ENCODE results near the gene PPP2R2B. TPM values are rescaled to one million over a fixed set of nuclear protein-coding genes. Genes with fewer than 3 reads are reported as not detected.
A peak's percentile ranks its signal among the peaks of the same experiment; 100 is the strongest.

The PPP2R2B gene
- total and polyA plus RNA-seq, 2 of the 4 experiments (the other 2 are of a cell fraction): not detected

- intact Hi-C loops (cut with micrococcal nuclease) (no loop called here), dilution Hi-C loops (cut with HindIII; ENCODE audit: low sequenced_read_pairs, unreplicated experiment) (no loop called here), in situ Hi-C loops (cut with MboI; ENCODE audit: low sequenced_read_pairs) (no loop called here)
- Histone ChIP-seq H2AK9ac (replicated peaks; ENCODE audit: low read depth, low read length, poor library complexity) (no peak overlapping the region), H4K91ac (ENCODE audit: insufficient read depth, low read depth, low read length) (no peak overlapping the region), H3K27me3 (ENCODE audit: control insufficient read depth, insufficient read depth, low read length) (no peaks in the 10 kb centered on the region), H2AFZ (replicated peaks; ENCODE audit: low read length, poor library complexity) (no peak overlapping the region), H2BK120ac (ENCODE audit: low read depth, low read length) (0 out of 2 replicates have a peak overlapping the region, but pooled peaks have one; percentile 35), H3K27ac (ENCODE audit: insufficient read depth, low read length) (no peak overlapping the region), H3K4me2 (ENCODE audit: low read depth, low read length) (peak overlapping the region; percentile 45; the same call in 1 of the 2 replicates), H3K4me1 (ENCODE audit: control insufficient read depth, insufficient read depth, low read length) (no peaks in the 10 kb centered on the region), H2BK5ac (ENCODE audit: low read depth, low read length, poor library complexity, severe bottlenecking) (no peak overlapping the region), H3K23ac (ENCODE audit: low read depth, low read length) (no peak overlapping the region), H3K9me3 (ENCODE audit: control insufficient read depth, insufficient read depth, low read length) (peaks cover 5% of the 10 kb centered on the region; the same call in 1 of the 2 replicates), H3K4ac (ENCODE audit: low read depth, low read length) (no peak overlapping the region), H3K79me1 (ENCODE audit: low read depth in 1 of 2, low read length in 2 of 2) (no peaks in the 10 kb centered on the region), H2AK5ac (ENCODE audit: low read depth, low read length) (no peak overlapping the region), H4K20me1 (ENCODE audit: insufficient read depth, low read length) (no peaks in the 10 kb centered on the region), H4K8ac (ENCODE audit: low read depth in 2 of 2, low read length in 2 of 2) (peak overlapping the region in 1 of 2 experiments; percentile 47; a peak in 1 of 4 replicates), H4K5ac (ENCODE audit: low read depth, low read length) (no peak overlapping the region), H3K14ac (replicated peaks; ENCODE audit: low read depth, low read length) (no peak overlapping the region), H3K36me3 (ENCODE audit: control insufficient read depth, insufficient read depth, low read length) (no peaks in the 10 kb centered on the region), H3K9me1 (ENCODE audit: insufficient read depth, low read length) (no peaks in the 10 kb centered on the region), H2BK20ac (ENCODE audit: low read depth, low read length) (no peak overlapping the region), H2BK15ac (ENCODE audit: low read depth, low read length) (no peak overlapping the region), H3K18ac (ENCODE audit: low read depth, low read length) (peak overlapping the region; percentile 59; the same call in 1 of the 2 replicates), H3K4me3 (ENCODE audit: insufficient read depth, low read depth, low read length) (no peak overlapping the region), H3K9ac (ENCODE audit: low read depth, low read length) (no peak overlapping the region), H3K56ac (ENCODE audit: extremely low read depth, insufficient read depth, low read length) (no peak overlapping the region)
- ATAC-seq (ENCODE audit: low read depth) (peak; percentile 75), DNase-seq (peak; percentile 87)
- BruUV-seq (replicated peaks): no TSS peak
- ChIA-PET POLR2A (ENCODE audit: unreplicated experiment) (no interaction called here), CTCF (interaction anchor here (0.5 to 0.8 kb wide), 2 partner anchors 10 to 14 kb away, joined by 5 read pairs; no protein-coding TSS in a partner anchor)
- WGBS, 2 experiments (ENCODE audit: extremely low coverage in 2 of 2, insufficient read length in 1 of 2): no CpG with 5 or more reads among the region's 5 CpGs
- TF ChIP-seq RFX5 (IDR thresholded peaks at IDR 0.05; ENCODE audit: low read depth, low read length): no peak
- TF ChIP-seq NFE2L2 (IDR thresholded peaks at IDR 0.05; ENCODE audit: low read depth, low read length): peak; percentile 52; the same call in 1 of the 2 replicates
- no peak for TF ChIP-seq CHD1 (IDR thresholded peaks at IDR 0.05; ENCODE audit: low read depth, low read length)
- no peak for TF ChIP-seq BHLHE40 (IDR thresholded peaks at IDR 0.05; ENCODE audit: low read depth, low read length)
- no peak for TF ChIP-seq SMC3 (IDR thresholded peaks at IDR 0.05; ENCODE audit: low read depth, low read length)
- no peak for TF ChIP-seq MAZ (IDR thresholded peaks at IDR 0.05; ENCODE audit: borderline replicate concordance, low read depth, low read length)
- peak; percentile 70 for TF ChIP-seq FOS (IDR thresholded peaks at IDR 0.05; ENCODE audit: low read depth, low read length)
- TF ChIP-seq RAD21 (IDR thresholded peaks at IDR 0.05; ENCODE audit: low read length): no peak
- TF ChIP-seq USF2 (IDR thresholded peaks at IDR 0.05; ENCODE audit: low read depth, low read length): no peak
- TF ChIP-seq MXI1 (IDR thresholded peaks at IDR 0.05; ENCODE audit: borderline replicate concordance, low read depth, low read length): no peak
- no peak for TF ChIP-seq CEBPB (IDR thresholded peaks at IDR 0.05; ENCODE audit: low read depth, low read length)
- TF ChIP-seq CTCF (conservative IDR thresholded peaks at IDR 0.05; ENCODE audit: low read depth, low read length): no peak
- no peak for TF ChIP-seq ELK1 (IDR thresholded peaks at IDR 0.05; ENCODE audit: borderline replicate concordance, low read depth, low read length)
- TF ChIP-seq RCOR1 (IDR thresholded peaks at IDR 0.05; ENCODE audit: insufficient replicate concordance, low read length): no peak
Observed at GRCh38 chr5:146731909-146732659, 146.5 kb downstream of the PPP2R2B start.
